Osteoblast (primary cell): ENCODE data around the gene DMBX1. TPM values are rescaled to one million over a fixed set of nuclear protein-coding genes. Genes with fewer than 3 reads are reported as not detected.

ENCODE experiments used
- DNase-seq: peaks from one replicate; pipeline ENCODE4 v3.0.0; 2011; ENCODE audit warnings: low spot score, mixed read lengths; ENCODE audit not compliant: insufficient read length; ENCODE audit errors: missing footprints
- H2AFZ ChIP-seq: 2 replicates; pipeline ENCODE4 v1.6.0; 2011; ENCODE audit warnings: mild to moderate bottlenecking, low read length
- H3K27ac ChIP-seq: 2 replicates; pipeline ENCODE4 v1.5.1; 2011; ENCODE audit warnings: mild to moderate bottlenecking, low read depth, low read length, moderate library complexity
- H3K27me3 ChIP-seq: 2 replicates; pipeline ENCODE4 v1.6.0; 2012; ENCODE audit warnings: mild to moderate bottlenecking, control low read depth, inconsistent platforms, low read length, moderate library complexity; ENCODE audit not compliant: insufficient read depth
- H3K36me3 ChIP-seq: 2 replicates; pipeline ENCODE4 v1.5.1; 2011; ENCODE audit warnings: mild to moderate bottlenecking, low read length, control low read depth, moderate library complexity; ENCODE audit not compliant: insufficient read depth
- H3K4me1 ChIP-seq: 2 replicates; pipeline ENCODE4 v1.5.1; 2011; ENCODE audit warnings: mild to moderate bottlenecking, low read length, control low read depth, moderate library complexity; ENCODE audit not compliant: insufficient read depth
- H3K4me2 ChIP-seq: 2 replicates; pipeline ENCODE4 v1.6.0; 2011; ENCODE audit warnings: mild to moderate bottlenecking, low read length; ENCODE audit not compliant: insufficient read depth
- H3K4me3 ChIP-seq: fragments of 200-600 bp; sonication (generic); 3 replicates; pipeline ENCODE4 v1.5.1; 2012; ENCODE audit warnings: mild to moderate bottlenecking, low read length, inconsistent platforms; ENCODE audit not compliant: insufficient read depth
- H3K79me2 ChIP-seq: 2 replicates; pipeline ENCODE4 v1.6.0; 2012; ENCODE audit warnings: mild to moderate bottlenecking, low read length, control low read depth, inconsistent platforms; ENCODE audit not compliant: insufficient read depth
- H3K9me3 ChIP-seq: 2 replicates; pipeline ENCODE4 v1.5.1; 2011; ENCODE audit warnings: low read depth, low read length, control low read depth
- H4K20me1 ChIP-seq: 2 replicates; pipeline ENCODE4 v1.6.0; 2012; ENCODE audit warnings: mild to moderate bottlenecking, low read length, control low read depth; ENCODE audit not compliant: insufficient read depth
- CTCF ChIP-seq: IDR thresholded peaks from 2 replicates; pipeline ENCODE4 v1.5.1; 2011; ENCODE audit warnings: mild to moderate bottlenecking, low read depth, low read length, moderate library complexity; ENCODE audit errors: extremely low read depth
- total RNA-seq: library from RNA; depleted of rRNA; stranded (reverse); fragments of >200 nt; gene quantifications from 2 replicates; pipeline ENCODE4 v1.2.3, GENCODE V29; 2012

Gene DMBX1
- total RNA-seq, 1 donor: not detected

DNA sequence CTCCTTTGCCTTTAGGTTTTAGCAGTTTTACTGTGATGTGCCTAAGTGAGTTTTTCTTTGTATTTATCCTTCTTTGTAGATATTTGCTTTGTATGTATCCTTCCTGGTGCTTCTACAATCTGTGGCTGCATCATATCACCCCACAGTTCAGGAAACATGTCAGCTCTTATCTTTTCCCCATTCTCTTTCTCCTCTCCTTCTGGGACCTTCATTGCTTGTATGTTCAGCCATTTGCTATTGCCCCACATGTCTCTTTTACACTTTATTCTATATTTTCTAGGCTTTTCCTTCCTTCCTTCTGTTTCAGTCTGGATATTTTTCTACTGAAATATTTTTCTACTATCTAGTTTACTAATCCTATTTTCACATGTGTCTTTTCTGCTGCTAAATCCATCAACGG, 46.9 kb downstream of the DMBX1 start:
- H3K36me3 ChIP-seq: no peaks in the 10 kb centered on the region
- H3K79me2 ChIP-seq: no peaks in the 10 kb centered on the region
- H3K4me1 ChIP-seq: peaks cover 8% of the 10 kb centered on the region
- no peaks in the 10 kb centered on the region for H4K20me1 ChIP-seq
- TF ChIP-seq CTCF: no peak
- no peak overlapping the region for H3K4me3 ChIP-seq
- no peak overlapping the region for H2AFZ ChIP-seq
- no peak overlapping the region for H3K4me2 ChIP-seq
- H3K27me3 ChIP-seq: peaks cover 19% of the 10 kb centered on the region
- no peak overlapping the region for H3K27ac ChIP-seq
- peak; percentile 46 for DNase-seq
- H3K9me3 ChIP-seq: no peaks in the 10 kb centered on the region

DNA sequence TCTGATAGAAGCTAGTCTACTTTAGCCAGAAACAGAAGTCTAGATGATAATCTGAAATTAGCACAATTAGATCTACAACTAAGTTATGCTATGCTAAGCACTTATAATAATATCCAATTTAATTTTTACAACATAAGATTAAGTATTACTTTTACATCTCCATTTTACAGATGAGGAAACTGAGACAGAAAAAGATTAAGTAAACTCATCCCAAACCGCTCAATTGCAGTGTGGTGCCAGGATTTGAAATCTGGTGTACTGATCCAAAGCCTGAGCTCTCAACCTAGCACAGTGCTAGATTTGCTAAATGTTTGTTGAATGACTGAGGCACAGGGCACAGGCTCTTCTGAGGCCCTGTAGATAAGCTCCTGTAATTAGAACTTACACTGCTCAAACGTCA, 48.0 kb downstream of the DMBX1 start:
- no peak overlapping the region for H2AFZ ChIP-seq
- no peaks in the 10 kb centered on the region for H4K20me1 ChIP-seq
- H3K4me2 ChIP-seq: no peak overlapping the region
- peaks cover 24% of the 10 kb centered on the region for H3K27me3 ChIP-seq
- H3K9me3 ChIP-seq: no peaks in the 10 kb centered on the region
- H3K79me2 ChIP-seq: no peaks in the 10 kb centered on the region
- H3K27ac ChIP-seq: no peak overlapping the region
- peaks cover 8% of the 10 kb centered on the region for H3K4me1 ChIP-seq
- DNase-seq: no peak
- no peak for TF ChIP-seq CTCF
- no peaks in the 10 kb centered on the region for H3K36me3 ChIP-seq
- no peak overlapping the region for H3K4me3 ChIP-seq

- no peak overlapping the region for H2AFZ ChIP-seq
- peaks cover 8% of the 10 kb centered on the region for H3K4me1 ChIP-seq
- H3K4me2 ChIP-seq: no peak overlapping the region
- H3K27ac ChIP-seq: no peak overlapping the region
- DNase-seq: no peak
- no peak for TF ChIP-seq CTCF
- peaks cover 29% of the 10 kb centered on the region for H3K27me3 ChIP-seq
- no peaks in the 10 kb centered on the region for H3K36me3 ChIP-seq
- H3K4me3 ChIP-seq: no peak overlapping the region
- no peaks in the 10 kb centered on the region for H4K20me1 ChIP-seq
- no peaks in the 10 kb centered on the region for H3K9me3 ChIP-seq
- H3K79me2 ChIP-seq: no peaks in the 10 kb centered on the region
These were observed 48.5 kb downstream of the DMBX1 start for GRCh38 chr1:46538147-46538546.

Other genes starting within 250 kb of the DMBX1 start
- gene RAD54L, start 242.1 kb upstream of the DMBX1 start, total RNA-seq: 0.59 and 1.4 TPM in 2 replicates
- 103 and 104 TPM in 2 replicates for gene LRRC41, start 186.2 kb upstream of the DMBX1 start, total RNA-seq
- gene UQCRH, start 186.1 kb upstream of the DMBX1 start, total RNA-seq: 197 and 202 TPM in 2 replicates
- gene NSUN4, start 149.0 kb upstream of the DMBX1 start, total RNA-seq: 17.4 and 20.3 TPM in 2 replicates
- 2.4 and 4.0 TPM in 2 replicates for gene FAAH, start 95.5 kb upstream of the DMBX1 start, total RNA-seq
- not detected in 2 replicates for gene KNCN, start 61.8 kb downstream of the DMBX1 start, total RNA-seq
- gene MKNK1, start 114.4 kb downstream of the DMBX1 start, total RNA-seq: 25.9 and 31.8 TPM in 2 replicates
- 8.3 and 8.7 TPM in 2 replicates for gene MOB3C, start 127.0 kb downstream of the DMBX1 start, total RNA-seq
- gene ATPAF1, start 178.5 kb downstream of the DMBX1 start, total RNA-seq: 53.6 and 57.8 TPM in 2 replicates
- gene TEX38, start 182.0 kb downstream of the DMBX1 start, total RNA-seq: 0.29 TPM in 1 of 2 replicates, not detected in the other
- gene EFCAB14, start 229.3 kb downstream of the DMBX1 start, total RNA-seq: 61.3 and 63.7 TPM in 2 replicates